ENCODE data around the gene HSD11B2. TPM values are rescaled to one million over a fixed set of nuclear protein-coding genes. Genes with fewer than 3 reads are reported as not detected.

The HSD11B2 gene
- total and polyA plus RNA-seq, 3 donors from 2014 or later: 4.9 to 11.5 (median 7.7) TPM

- Histone ChIP-seq H3K9me3 (no peaks in the 10 kb centered on the region), H3K27me3 (no peaks in the 10 kb centered on the region), H3K27ac (no peak overlapping the region), H3K4me3 (no peak overlapping the region), H3K4me1 (peaks cover 54% of the 10 kb centered on the region), H3K36me3 (ENCODE audit: low read depth, missing control alignments) (no peaks in the 10 kb centered on the region)
- TF ChIP-seq POLR2A (IDR thresholded peaks at IDR 0.05): no peak
- TF ChIP-seq, protein P1, sequence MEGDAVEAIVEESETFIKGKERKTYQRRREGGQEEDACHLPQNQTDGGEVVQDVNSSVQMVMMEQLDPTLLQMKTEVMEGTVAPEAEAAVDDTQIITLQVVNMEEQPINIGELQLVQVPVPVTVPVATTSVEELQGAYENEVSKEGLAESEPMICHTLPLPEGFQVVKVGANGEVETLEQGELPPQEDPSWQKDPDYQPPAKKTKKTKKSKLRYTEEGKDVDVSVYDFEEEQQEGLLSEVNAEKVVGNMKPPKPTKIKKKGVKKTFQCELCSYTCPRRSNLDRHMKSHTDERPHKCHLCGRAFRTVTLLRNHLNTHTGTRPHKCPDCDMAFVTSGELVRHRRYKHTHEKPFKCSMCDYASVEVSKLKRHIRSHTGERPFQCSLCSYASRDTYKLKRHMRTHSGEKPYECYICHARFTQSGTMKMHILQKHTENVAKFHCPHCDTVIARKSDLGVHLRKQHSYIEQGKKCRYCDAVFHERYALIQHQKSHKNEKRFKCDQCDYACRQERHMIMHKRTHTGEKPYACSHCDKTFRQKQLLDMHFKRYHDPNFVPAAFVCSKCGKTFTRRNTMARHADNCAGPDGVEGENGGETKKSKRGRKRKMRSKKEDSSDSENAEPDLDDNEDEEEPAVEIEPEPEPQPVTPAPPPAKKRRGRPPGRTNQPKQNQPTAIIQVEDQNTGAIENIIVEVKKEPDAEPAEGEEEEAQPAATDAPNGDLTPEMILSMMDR (IDR thresholded peaks at IDR 0.05): no peak
- no peak for DNase-seq
- intact Hi-C loops (cut with DNase I; ENCODE audit: low total_unique reads): no loop called here
- WGBS, 2 donors: 55 to 80% methylated on average over 2 of the region's 2 CpGs
Observed at GRCh38 chr16:67451704-67452435, 20.9 kb downstream of the HSD11B2 start.

GRCh38 chr16:67454104-67454503 is 23.2 kb downstream of the HSD11B2 start:
- Histone ChIP-seq H3K9me3 (no peaks in the 10 kb centered on the region), H3K36me3 (ENCODE audit: low read depth, missing control alignments) (no peaks in the 10 kb centered on the region), H3K4me1 (peaks cover 66% of the 10 kb centered on the region), H3K4me3 (no peak overlapping the region), H3K27me3 (no peaks in the 10 kb centered on the region), H3K27ac (no peak overlapping the region)
- DNase-seq: peak; percentile 63
- 64 to 70% methylated on average over 5 of the region's 5 CpGs for WGBS, 2 donors
- TF ChIP-seq, protein P1 (IDR thresholded peaks at IDR 0.05): no peak
- TF ChIP-seq POLR2A (IDR thresholded peaks at IDR 0.05): no peak
- intact Hi-C loops (cut with DNase I; ENCODE audit: low total_unique reads): no loop called here

DNA sequence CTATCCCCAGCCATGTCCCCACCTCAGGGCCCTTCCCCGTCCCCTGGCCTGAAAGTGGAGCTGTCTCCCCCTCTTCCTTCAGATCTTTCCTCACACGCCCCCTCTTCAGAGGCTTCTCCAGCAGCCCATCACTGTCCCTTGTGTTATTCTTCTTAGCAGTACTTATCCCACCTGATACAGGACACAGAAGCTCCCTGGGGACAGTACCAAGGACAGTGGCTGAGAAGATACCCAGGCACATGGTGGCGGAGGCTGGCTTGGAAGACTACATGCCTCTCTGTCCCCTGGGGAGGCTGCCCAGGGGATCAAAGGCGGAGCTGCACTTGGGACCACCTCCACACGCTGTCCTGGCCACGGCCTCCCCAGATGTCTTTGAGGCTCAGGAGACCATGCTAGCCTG is 23.9 kb downstream of the HSD11B2 start:
- Histone ChIP-seq H3K4me1 (peaks cover 67% of the 10 kb centered on the region), H3K9me3 (no peaks in the 10 kb centered on the region), H3K27ac (no peak overlapping the region), H3K4me3 (no peak overlapping the region), H3K27me3 (no peaks in the 10 kb centered on the region), H3K36me3 (ENCODE audit: low read depth, missing control alignments) (no peaks in the 10 kb centered on the region)
- intact Hi-C loops (cut with DNase I; ENCODE audit: low total_unique reads): no loop called here
- 93 to 94% methylated on average over 6 of the region's 6 CpGs for WGBS, 2 donors
- DNase-seq: no peak
- TF ChIP-seq POLR2A (IDR thresholded peaks at IDR 0.05): no peak
- TF ChIP-seq, protein P1 (IDR thresholded peaks at IDR 0.05): no peak

GRCh38 chr16:67456391-67457081 is 25.6 kb downstream of the HSD11B2 start:
- intact Hi-C loops (cut with DNase I; ENCODE audit: low total_unique reads): no loop called here
- DNase-seq: peak; percentile 32
- 40 to 41% methylated on average over 5 to 6 of the region's 6 CpGs for WGBS, 2 donors
- TF ChIP-seq POLR2A (IDR thresholded peaks at IDR 0.05): no peak
- TF ChIP-seq, protein P1 (IDR thresholded peaks at IDR 0.05): peak; percentile 12 to 39 (median 37)
- Histone ChIP-seq H3K27ac (peak overlapping the region in 1 of 2 donors; percentile 64), H3K27me3 (no peaks in the 10 kb centered on the region), H3K9me3 (no peaks in the 10 kb centered on the region), H3K36me3 (ENCODE audit: low read depth, missing control alignments) (no peaks in the 10 kb centered on the region), H3K4me1 (peaks cover 67% of the 10 kb centered on the region), H3K4me3 (no peak overlapping the region)
